H1 (cell line): ENCODE measurements around the gene DOCK6. TPM values are rescaled to one million over a fixed set of nuclear protein-coding genes. Genes with fewer than 3 reads are reported as not detected.

Source experiments
- CTCF ChIA-PET: fragments of 300-600 bp; sonication (Branson Sonifier 250); formaldehyde crosslinking; loops from one replicate; lab custom pipeline; 2021; ENCODE audit not compliant: partially characterized antibody; lab: Charles Lee
- POLR2A ChIA-PET: fragments of 300-600 bp; sonication (Branson Sonifier 250); formaldehyde crosslinking; loops from one replicate; lab custom pipeline; 2021; ENCODE audit warnings: inconsistent platforms; ENCODE audit not compliant: partially characterized antibody; lab: Charles Lee
- DNase-seq, 2 experiments: peaks; one replicate each; pipeline versions ENCODE4 v3.0.0 to v3.0.0-alpha.2; 2010 to 2022; ENCODE audit warnings: low spot score in 2 of 2, low read depth in 1 of 2, mixed read lengths in 1 of 2
- FAIRE-seq: peaks from 2 replicates; lab custom pipeline; 2011; peaks lifted over from hg19 to GRCh38; lab: Jason Lieb, UNC
- H2AFZ ChIP-seq: 2 replicates; pipeline ENCODE4 v1.8.1; 2012; ENCODE audit warnings: low read length, inconsistent platforms
- H2AK5ac ChIP-seq: 2 replicates; pipeline ENCODE4 v1.6.1; 2013; ENCODE audit warnings: low read depth, low read length
- H2BK120ac ChIP-seq: replicated peaks from 2 replicates; pipeline ENCODE3; 2013; ENCODE audit warnings: low read depth, low read length, inconsistent platforms
- H2BK12ac ChIP-seq: 2 replicates; pipeline ENCODE4 v1.6.1; 2013; ENCODE audit warnings: low read depth, low read length
- H2BK15ac ChIP-seq: 2 replicates; pipeline ENCODE4 v1.6.1; 2013; ENCODE audit warnings: low read length
- H2BK20ac ChIP-seq: 2 replicates; pipeline ENCODE4 v1.6.1; 2013; ENCODE audit warnings: low read length
- H2BK5ac ChIP-seq: 2 replicates; pipeline ENCODE4 v1.6.1; 2013; ENCODE audit warnings: low read depth, low read length
- H3K14ac ChIP-seq: 2 replicates; pipeline ENCODE4 v1.6.1; 2013; ENCODE audit warnings: inconsistent platforms; ENCODE audit not compliant: insufficient read length
- H3K18ac ChIP-seq: 2 replicates; pipeline ENCODE4 v1.6.1; 2013; ENCODE audit warnings: low read length; ENCODE audit errors: extremely low read depth
- H3K23ac ChIP-seq: 2 replicates; pipeline ENCODE4 v1.6.1; 2013; ENCODE audit warnings: inconsistent platforms; ENCODE audit not compliant: insufficient read length
- H3K23me2 ChIP-seq: 2 replicates; pipeline ENCODE4 v1.6.1; 2013; ENCODE audit warnings: low read depth, low read length
- H3K27ac ChIP-seq: 2 replicates; pipeline ENCODE4 v1.6.1; 2011; ENCODE audit warnings: low read depth, low read length, inconsistent platforms
- H3K27me3 ChIP-seq, 4 experiments: replicated peaks in 1 of 4; 1 replicate in 1 of 4; 2 replicates in 3 of 4; pipeline versions ENCODE4 v1.6.1 to v1.8.1; 2011 to 2013; ENCODE audit warnings: low read length in 3 of 4, mild to moderate bottlenecking in 3 of 4, inconsistent platforms in 2 of 4, mixed read lengths in 2 of 4, moderate library complexity in 1 of 4; ENCODE audit not compliant: control insufficient read depth in 3 of 4, insufficient read depth in 3 of 4; ENCODE audit errors: extremely low read depth in 1 of 4
- H3K36me3 ChIP-seq, 4 experiments: 2 replicates each; pipeline versions ENCODE4 v1.6.1 to v1.8.1; 2011 to 2013; ENCODE audit warnings: mild to moderate bottlenecking in 4 of 4, low read length in 3 of 4, moderate library complexity in 2 of 4, control low read depth in 1 of 4, inconsistent platforms in 1 of 4; ENCODE audit not compliant: insufficient read depth in 4 of 4, control insufficient read depth in 2 of 4
- H3K4ac ChIP-seq: replicated peaks from 2 replicates; pipeline ENCODE3; 2013; ENCODE audit warnings: low read length, low read depth, mixed read lengths, inconsistent platforms; ENCODE audit not compliant: insufficient read length
- H3K4me1 ChIP-seq, 4 experiments: replicated peaks in 1 of 4; 1 replicate in 1 of 4; 2 replicates in 3 of 4; pipeline versions ENCODE4 v1.6.1 to v1.8.1; 2011 to 2013; ENCODE audit warnings: low read length in 3 of 4, inconsistent platforms in 2 of 4, mixed read lengths in 1 of 4; ENCODE audit not compliant: insufficient read depth in 4 of 4, control insufficient read depth in 3 of 4
- H3K4me2 ChIP-seq, 2 experiments: 2 replicates each; pipeline versions ENCODE4 v1.6.1 to v1.8.1; 2011 to 2013; ENCODE audit warnings: low read depth in 2 of 2, low read length in 2 of 2, control low read depth in 1 of 2, inconsistent platforms in 1 of 2, mild to moderate bottlenecking in 1 of 2; ENCODE audit not compliant: insufficient read depth in 1 of 2
- H3K4me3 ChIP-seq, 4 experiments: fragments of 200-600, 300-600 bp in 1 of 4; sonication (generic), shearing (Covaris generic), sonication (Bioruptor Twin) in 1 of 4; 2 replicates each; pipeline versions ENCODE4 v1.5.1 to v1.8.1; 2011 to 2016; ENCODE audit warnings: low read length in 4 of 4, low read depth in 3 of 4, control low read depth in 2 of 4, inconsistent platforms in 2 of 4, mild to moderate bottlenecking in 2 of 4, mixed read lengths in 1 of 4, moderate library complexity in 1 of 4; ENCODE audit not compliant: insufficient read depth in 2 of 4; ENCODE audit errors: extremely low read depth in 1 of 4
- H3K56ac ChIP-seq: replicated peaks from 2 replicates; pipeline ENCODE3; 2013; ENCODE audit warnings: low read depth, mild to moderate bottlenecking, mixed read lengths, low read length, inconsistent platforms; ENCODE audit not compliant: insufficient read length
- H3K79me1 ChIP-seq: 2 replicates; pipeline ENCODE4 v1.6.1; 2013; ENCODE audit warnings: low read depth, low read length, control low read depth
- H3K79me2 ChIP-seq, 2 experiments: 2 replicates each; pipeline versions ENCODE4 v1.6.1 to v1.8.1; 2012 to 2013; ENCODE audit warnings: low read length in 2 of 2, mild to moderate bottlenecking in 2 of 2, inconsistent platforms in 1 of 2; ENCODE audit not compliant: insufficient read depth in 2 of 2, control insufficient read depth in 1 of 2
- H3K9ac ChIP-seq, 4 experiments: replicated peaks in 1 of 4; 1 replicate in 1 of 4; 2 replicates in 3 of 4; pipeline versions ENCODE4 v1.6.1 to v1.8.1; 2011 to 2013; ENCODE audit warnings: low read depth in 3 of 4, low read length in 3 of 4, control low read depth in 2 of 4, mild to moderate bottlenecking in 2 of 4, moderate library complexity in 2 of 4, inconsistent platforms in 1 of 4; ENCODE audit errors: extremely low read depth in 1 of 4
- H3K9me3 ChIP-seq, 2 experiments: 2 replicates each; pipeline versions ENCODE4 v1.6.1 to v1.8.1; 2012 to 2013; ENCODE audit warnings: mild to moderate bottlenecking in 2 of 2, moderate library complexity in 2 of 2, control low read depth in 1 of 2, inconsistent platforms in 1 of 2, low read depth in 1 of 2, low read length in 1 of 2, mixed read lengths in 1 of 2; ENCODE audit not compliant: insufficient read depth in 2 of 2
- H4K20me1 ChIP-seq, 2 experiments: replicated peaks in 1 of 2; 2 replicates each; pipeline versions ENCODE3 to v1.8.1; 2011 to 2013; ENCODE audit warnings: inconsistent platforms in 2 of 2, low read length in 2 of 2, mild to moderate bottlenecking in 1 of 2; ENCODE audit not compliant: insufficient read depth in 2 of 2, control insufficient read depth in 1 of 2
- H4K5ac ChIP-seq: 2 replicates; pipeline ENCODE4 v1.6.1; 2013; ENCODE audit warnings: low read length, low read depth, mixed read lengths, inconsistent platforms; ENCODE audit not compliant: insufficient read length
- H4K8ac ChIP-seq: 2 replicates; pipeline ENCODE4 v1.8.0; 2013; ENCODE audit warnings: mild to moderate bottlenecking, moderate library complexity, low read length, inconsistent platforms; ENCODE audit not compliant: insufficient read depth; ENCODE audit errors: extremely low read depth
- H4K91ac ChIP-seq: replicated peaks from 2 replicates; pipeline ENCODE3; 2013; ENCODE audit warnings: low read length, mixed read lengths, inconsistent platforms; ENCODE audit not compliant: insufficient read length
- HDAC2 ChIP-seq, 2 experiments: fragments of 300-600 bp in 1 of 2; sonication (generic) in 1 of 2; IDR thresholded peaks; 2 replicates each; pipeline ENCODE4 v1.6.1; 2011 to 2012; ENCODE audit warnings: low read depth in 2 of 2, low read length in 2 of 2, mild to moderate bottlenecking in 2 of 2, moderate library complexity in 2 of 2, borderline replicate concordance in 1 of 2, inconsistent platforms in 1 of 2
- WGBS, 2 experiments: shearing (Covaris generic) in 1 of 2; methylation state at CpG; one replicate each; pipeline versions ENCODE4 v1.1.6 to v1.1.7; 2013 to 2015; ENCODE audit warnings: low lambda C conversion rate in 2 of 2, mixed read lengths in 2 of 2, inconsistent platforms in 1 of 2, low coverage in 1 of 2, missing lambda C conversion rate in 1 of 2; ENCODE audit not compliant: insufficient replicate concordance in 2 of 2, insufficient coverage in 1 of 2, insufficient read length in 1 of 2; ENCODE audit errors: extremely low coverage in 1 of 2, missing lambda C conversion rate in 1 of 2; 5-methylcytosine and 5-hydroxymethylcytosine counted together
- polyA plus RNA-seq, 7 experiments: library from polyadenylated mRNA; depleted of rRNA in 3 of 7; stranded (reverse) in 5 of 7; unstranded in 2 of 7; fragments of >200 nt in 5 of 7; fragments of 200-250 nt in 2 of 7; gene quantifications; 1 replicate in 5 of 7; 2 replicates in 1 of 7; 4 replicates in 1 of 7; pipeline versions ENCODE4 v1.2.1 to v1.2.3, GENCODE V29; 2011 to 2013; ENCODE audit warnings: missing spikeins in 2 of 7, mixed read lengths in 2 of 7
- total RNA-seq: library from RNA; stranded (reverse); fragmentation: NEBNext Ultra II Directional; extraction: Animal tissue kit (Norgen Biotek cat#: 25700); gene quantifications from 2 replicates; pipeline ENCODE4 v1.2.1, GENCODE V29; 2021

The DOCK6 gene
- total and polyA plus RNA-seq, 2 of the 8 experiments (the other 6 are each of a cell fraction or from before 2014, with no cell fraction given), result 25.5 to 54.7 TPM

- H3K23ac ChIP-seq, result no peak overlapping the region
- H2BK5ac ChIP-seq, result no peak overlapping the region
- ChIA-PET POLR2A (no interaction called here), CTCF (no interaction called here)
- FAIRE-seq (no peak), DNase-seq (no peak)
- H2BK120ac ChIP-seq, result no peak overlapping the region
- H2BK20ac ChIP-seq, result no peak overlapping the region
- no peak overlapping the region for H4K5ac ChIP-seq
- H2BK12ac ChIP-seq, result no peak overlapping the region
- no peak overlapping the region for H2BK15ac ChIP-seq
- H4K8ac ChIP-seq, result no peak overlapping the region
- peaks cover 9 to 25% (median 19%) of the 10 kb centered on the region in 4 experiments for H3K36me3 ChIP-seq
- no peaks in the 10 kb centered on the region for H3K27me3 ChIP-seq
- no peaks in the 10 kb centered on the region for H3K79me1 ChIP-seq
- no peak overlapping the region for H3K4me3 ChIP-seq
- no peak overlapping the region for H3K56ac ChIP-seq
- H3K14ac ChIP-seq, result no peak overlapping the region
- no peak overlapping the region for H3K9ac ChIP-seq
- H2AFZ ChIP-seq, result no peak overlapping the region
- no peaks in the 10 kb centered on the region for H3K79me2 ChIP-seq
- H3K23me2 ChIP-seq, result no peaks in the 10 kb centered on the region; the same call in 1 of the 2 replicates
- H3K27ac ChIP-seq, result no peak overlapping the region
- TF ChIP-seq HDAC2 (IDR thresholded peaks at IDR 0.05; ENCODE audit: borderline replicate concordance in 1 of 2, low read depth in 2 of 2, low read length in 2 of 2), result no peak
- no peak overlapping the region for H3K18ac ChIP-seq
- peaks cover 0 to 2% of the 10 kb centered on the region in 2 experiments for H4K20me1 ChIP-seq
- H3K9me3 ChIP-seq, result peaks cover 7% of the 10 kb centered on the region in 2 experiments; a peak in 2 of 4 replicates
- H3K4ac ChIP-seq, result no peak overlapping the region
- 94% methylated on average over 3 of the region's 3 CpGs; no CpG with 5 or more reads in 1 of the 2 experiments for WGBS, 2 experiments
- H4K91ac ChIP-seq, result no peak overlapping the region
- no peaks in the 10 kb centered on the region for H3K4me1 ChIP-seq
- no peak overlapping the region for H3K4me2 ChIP-seq
- H2AK5ac ChIP-seq, result no peak overlapping the region
Observed at GRCh38 chr19:11221082-11221598, 41.2 kb downstream of the DOCK6 start.
